Esophagus squamous epithelium (tissue), 5 donors: ENCODE results near the gene RNASEH1. TPM values are rescaled to one million over a fixed set of nuclear protein-coding genes. Genes with fewer than 3 reads are reported as not detected.

Experiments used
- DNase-seq: peaks from one replicate; lab custom pipeline; 2025; lab: John Stamatoyannopoulos, UW
- H3K27ac ChIP-seq, 4 donors: fragments of 200-600 bp; sonication (generic); one replicate each; pipeline ENCODE4 v1.5.1; 2016 to 2019; ENCODE audit warnings: mild to moderate bottlenecking in 1 of 4
- H3K27me3 ChIP-seq, 4 donors: fragments of 200-600 bp; sonication (generic); 1 replicate in 3 of 4; 2 replicates in 1 of 4; pipeline versions ENCODE4 v1.5.1 to v1.6.0; 2017 to 2021; ENCODE audit warnings: antibody characterized with exemption in 1 of 4
- H3K36me3 ChIP-seq, 3 donors: fragments of 200-600 bp; sonication (generic); one replicate each; pipeline ENCODE4 v1.5.1; 2016 to 2019
- H3K4me1 ChIP-seq, 3 donors: fragments of 200-600 bp; sonication (generic); one replicate each; pipeline ENCODE4 v1.5.1; 2017 to 2019
- H3K4me3 ChIP-seq, 4 donors: fragments of 200-600 bp; sonication (generic); 1 replicate in 3 of 4; 2 replicates in 1 of 4; pipeline ENCODE4 v1.5.1; 2016 to 2019; ENCODE audit warnings: mild to moderate bottlenecking in 2 of 4, moderate library complexity in 1 of 4
- H3K9me3 ChIP-seq, 3 donors: fragments of 200-600 bp; sonication (generic); one replicate each; pipeline ENCODE4 v1.5.1; 2016 to 2019
- CTCF ChIP-seq, 6 experiments: fragments of 450-650 bp in 4 of 6; fragments of 200-600 bp in 2 of 6; sonication (generic) in 2 of 6; IDR thresholded peaks; one replicate each; pipeline ENCODE4 v1.5.1; 2016 to 2019; ENCODE audit warnings: antibody characterized with exemption in 6 of 6, mild to moderate bottlenecking in 4 of 6, moderate library complexity in 4 of 6
- POLR2A ChIP-seq, 4 donors: fragments of 450-650 bp; IDR thresholded peaks; one replicate each; pipeline ENCODE4 v1.6.1; 2017; ENCODE audit warnings: antibody characterized with exemption in 4 of 4, mild to moderate bottlenecking in 4 of 4, moderate library complexity in 3 of 4
- WGBS, 2 donors: methylation state at CpG; one replicate each; pipeline ENCODE4 v1.1.5; 2018; 5-methylcytosine and 5-hydroxymethylcytosine counted together
- intact Hi-C: fragments of 100-400 bp; cut with DNase I; formaldehyde crosslinking; loops from one replicate; pipeline ENCODE4 v1.15.0; 2022
- total RNA-seq, 4 donors: library from RNA; depleted of rRNA; stranded (reverse); fragments of >200 nt; gene quantifications; one replicate each; pipeline ENCODE4 v1.1.0, GENCODE V29; 2016
- donor health status: DM: yes; HTN: yes; CAD: no.

The RNASEH1 gene
- total RNA-seq, 4 donors from 2014 or later: 12.1 to 21.2 (median 19.0) TPM

GRCh38 chr2:3585261-3586109 lies 27.4 kb upstream of the RNASEH1 start:
- H3K9me3 ChIP-seq: no peaks in the 10 kb centered on the region
- H3K4me1 ChIP-seq: peaks cover 0 to 21% (median 7%) of the 10 kb centered on the region in 3 donors
- intact Hi-C loops: no loop called here
- no peaks in the 10 kb centered on the region for H3K27me3 ChIP-seq
- H3K27ac ChIP-seq: peak overlapping the region; percentile 62 to 87 (median 74)
- H3K36me3 ChIP-seq: peaks cover 0 to 50% (median 17%) of the 10 kb centered on the region in 3 donors
- H3K4me3 ChIP-seq: peak overlapping the region in 2 of 4 donors; percentile 11 to 51
- no peak for TF ChIP-seq POLR2A (IDR thresholded peaks at IDR 0.05)
- TF ChIP-seq CTCF (IDR thresholded peaks at IDR 0.05): no peak
- DNase-seq: no peak
- WGBS, 2 donors: 60 to 66% methylated on average over 14 to 15 of the region's 29 CpGs

- TF ChIP-seq POLR2A (IDR thresholded peaks at IDR 0.05): no peak
- no peak for TF ChIP-seq CTCF (IDR thresholded peaks at IDR 0.05)
- intact Hi-C loops: no loop called here
- H3K4me3 ChIP-seq: peak overlapping the region in 1 of 4 donors; percentile 51
- WGBS, 2 donors: 59 to 62% methylated on average over 3 to 4 of the region's 4 CpGs
- DNase-seq: no peak
- H3K27me3 ChIP-seq: no peaks in the 10 kb centered on the region
- no peaks in the 10 kb centered on the region for H3K9me3 ChIP-seq
- H3K36me3 ChIP-seq: peaks cover 7 to 57% (median 25%) of the 10 kb centered on the region in 3 donors
- peak overlapping the region; percentile 62 to 87 (median 74) for H3K27ac ChIP-seq
- peaks cover 0 to 21% (median 7%) of the 10 kb centered on the region in 3 donors for H3K4me1 ChIP-seq
Observed at GRCh38 chr2:3584608-3585260, 26.6 kb upstream of the RNASEH1 start.

- Histone ChIP-seq H3K9me3 (no peaks in the 10 kb centered on the region), H3K27me3 (no peaks in the 10 kb centered on the region), H3K27ac (peak overlapping the region; percentile 10 to 77 (median 66)), H3K4me3 (no peak overlapping the region), H3K36me3 (peaks cover 13 to 64% (median 25%) of the 10 kb centered on the region in 3 donors), H3K4me1 (peaks cover under 1 to 25% (median 8%) of the 10 kb centered on the region in 3 donors)
- no peak for DNase-seq
- intact Hi-C loops: no loop called here
- TF ChIP-seq CTCF (IDR thresholded peaks at IDR 0.05): no peak
- TF ChIP-seq POLR2A (IDR thresholded peaks at IDR 0.05): no peak
- 80 to 85% methylated on average over 5 to 6 of the region's 6 CpGs for WGBS, 2 donors
Observed at GRCh38 chr2:3584076-3584475, 25.9 kb upstream of the RNASEH1 start.

- H3K27me3 ChIP-seq: no peaks in the 10 kb centered on the region
- TF ChIP-seq CTCF (IDR thresholded peaks at IDR 0.05): no peak
- no peak for TF ChIP-seq POLR2A (IDR thresholded peaks at IDR 0.05)
- H3K4me3 ChIP-seq: no peak overlapping the region
- H3K9me3 ChIP-seq: no peaks in the 10 kb centered on the region
- H3K4me1 ChIP-seq: peaks cover 21 to 50% (median 32%) of the 10 kb centered on the region in 3 donors
- no peak for DNase-seq
- H3K27ac ChIP-seq: no peak overlapping the region
- H3K36me3 ChIP-seq: peaks cover 15 to 88% (median 32%) of the 10 kb centered on the region in 3 donors
- 79 to 84% methylated on average over 9 to 13 of the region's 13 CpGs for WGBS, 2 donors
- intact Hi-C loops: no loop called here
Observed at GRCh38 chr2:3581367-3582262, 23.5 kb upstream of the RNASEH1 start.
